Panc1 (cell line): ENCODE measurements around the gene TMEM131. TPM values are rescaled to one million over a fixed set of nuclear protein-coding genes. Genes with fewer than 3 reads are reported as not detected.

Source experiments
- ATAC-seq: fragments of 200-7000 bp; cut with Tn5 transposase; 2 replicates; pipeline ENCODE4 v1.9.1; 2020; ENCODE audit warnings: mild to moderate bottlenecking, moderate library complexity
- BruUV-seq: library from RNA; stranded (reverse); fragments of 400-500 nt; replicated peaks from 2 replicates; lab custom pipeline; 2021; lab: Mats Ljungman, UMichigan
- CTCF ChIA-PET: fragments of 300-600 bp; sonication (Branson Sonifier 250); formaldehyde crosslinking; loops from one replicate; lab custom pipeline; 2022; ENCODE audit warnings: antibody characterized with exemption; lab: Charles Lee
- POLR2A ChIA-PET: fragments of 300-600 bp; sonication (Branson Sonifier 250); formaldehyde crosslinking; loops from one replicate; lab custom pipeline; 2022; ENCODE audit warnings: antibody characterized with exemption; lab: Charles Lee
- DNase-seq: peaks from one replicate; pipeline ENCODE4 v3.0.0-alpha.2; 2010; ENCODE audit warnings: low read depth, low spot score
- H3K27ac ChIP-seq: 2 replicates; pipeline ENCODE4 v1.5.1; 2011; ENCODE audit warnings: mild to moderate bottlenecking, low read length, inconsistent platforms
- H3K27me3 ChIP-seq: fragments of 200-500 bp; sonication (Bioruptor generic); 2 replicates; pipeline ENCODE4 v1.6.0; 2014; ENCODE audit warnings: low read length, inconsistent platforms; ENCODE audit not compliant: control insufficient read depth, insufficient read depth
- H3K36me3 ChIP-seq: fragments of 200-500 bp; sonication (Bioruptor generic); 2 replicates; pipeline ENCODE4 v1.5.1; 2014; ENCODE audit warnings: inconsistent platforms, mild to moderate bottlenecking, low read length, moderate library complexity; ENCODE audit not compliant: control insufficient read depth, insufficient read depth
- H3K4me1 ChIP-seq: 2 replicates; pipeline ENCODE4 v1.5.1; 2011; ENCODE audit warnings: inconsistent platforms, mild to moderate bottlenecking, low read length, moderate library complexity; ENCODE audit not compliant: control insufficient read depth, insufficient read depth
- H3K4me3 ChIP-seq, 2 experiments: 2 replicates each; pipeline ENCODE4 v1.5.1; 2011 to 2012; ENCODE audit warnings: low read depth in 2 of 2, low read length in 2 of 2, mild to moderate bottlenecking in 2 of 2, inconsistent platforms in 1 of 2, moderate library complexity in 1 of 2
- H3K9me3 ChIP-seq: fragments of 200-500 bp; sonication (Bioruptor generic); 2 replicates; pipeline ENCODE4 v1.5.1; 2014; ENCODE audit warnings: low read depth, mild to moderate bottlenecking, inconsistent platforms, low read length, moderate library complexity; ENCODE audit not compliant: control insufficient read depth, insufficient read depth
- POLR2AphosphoS5 ChIP-seq: IDR thresholded peaks from 2 replicates; pipeline ENCODE4 v1.6.1; 2012; ENCODE audit warnings: mild to moderate bottlenecking, low read depth, low read length, moderate library complexity
- REST ChIP-seq, 2 experiments: IDR thresholded peaks; 2 replicates each; pipeline ENCODE4 v1.6.1; 2011 to 2012; ENCODE audit warnings: low read depth in 2 of 2, control low read depth in 1 of 2, low read length in 1 of 2, mild to moderate bottlenecking in 1 of 2, moderate library complexity in 1 of 2; ENCODE audit not compliant: insufficient read depth in 1 of 2
- SIN3A ChIP-seq: IDR thresholded peaks from 2 replicates; pipeline ENCODE4 v1.6.1; 2012; ENCODE audit warnings: low read depth, mild to moderate bottlenecking, low read length, moderate library complexity, borderline replicate concordance; ENCODE audit not compliant: insufficient read depth
- TCF7L2 ChIP-seq: IDR thresholded peaks from 2 replicates; pipeline ENCODE4 v1.6.1; 2011; ENCODE audit warnings: mild to moderate bottlenecking, low read depth, low read length, inconsistent platforms
- in situ Hi-C: cut with HindIII; loops from 2 replicates; pipeline ENCODE4 v1.10.0; 2016; ENCODE audit warnings: low sequenced_read_pairs, low pct_unique_long_range_greater_than_20kb
- intact Hi-C: fragments of 100-400 bp; cut with micrococcal nuclease; formaldehyde crosslinking; loops from one replicate; pipeline ENCODE4 v1.10.0; 2022; ENCODE audit not compliant: unreplicated experiment
- total RNA-seq: library from RNA; stranded (reverse); gene quantifications from one replicate; pipeline ENCODE4 v1.2.1, GENCODE V29; 2021; ENCODE audit not compliant: unreplicated experiment
- TF ChIP-seq, protein P1 (sequence below): fragments of 450-650 bp; IDR thresholded peaks from 2 replicates; pipeline ENCODE4 v1.5.1; 2017; ENCODE audit warnings: mild to moderate bottlenecking

The TMEM131 gene
- total RNA-seq, 1 experiment from 2014 or later, result 43.4 TPM

DNA sequence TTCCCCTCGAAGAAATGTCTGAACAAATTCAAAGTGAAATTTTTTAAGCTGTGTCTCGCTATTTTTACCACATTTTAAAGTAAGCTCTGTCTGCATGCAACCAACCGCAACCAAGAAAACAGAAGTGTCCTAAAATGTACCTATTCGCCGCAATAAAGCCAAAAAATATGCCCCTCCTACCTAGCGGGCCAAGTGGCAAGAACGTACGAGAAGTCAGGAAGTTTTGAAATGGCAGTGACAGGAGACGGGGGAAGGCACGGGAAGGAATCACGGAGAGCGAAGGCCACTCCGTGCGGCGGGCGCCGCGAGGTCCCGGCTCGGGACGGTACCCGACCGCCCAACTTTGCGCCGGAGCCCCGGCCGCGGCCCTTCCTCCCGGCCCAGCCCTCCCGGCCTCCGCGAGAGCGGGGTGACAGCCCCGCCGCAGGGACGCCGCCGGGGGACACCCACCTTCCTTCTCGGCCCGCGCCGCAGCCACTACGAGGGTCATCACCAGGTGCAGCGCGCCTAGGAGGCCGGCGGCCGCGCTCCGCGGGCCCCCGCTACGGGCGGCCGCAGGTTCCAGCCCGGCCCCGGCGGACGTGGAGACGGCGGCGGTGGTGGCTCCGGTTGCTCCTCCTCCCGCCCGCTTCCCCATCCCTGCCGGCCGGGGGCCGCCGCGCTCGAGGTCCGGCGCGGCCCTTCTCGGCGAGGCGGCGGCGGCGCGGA lies 568 bp downstream of the TMEM131 start:
- intact Hi-C loops, result loop anchor here (10.0 kb wide), 1 partner anchor 390 kb away; no protein-coding TSS in a partner anchor
- CTCF ChIA-PET, result no interaction called here
- peaks cover 3% of the 10 kb centered on the region; the same call in 1 of the 2 replicates for H3K36me3 ChIP-seq
- H3K27me3 ChIP-seq, result no peaks in the 10 kb centered on the region
- no peak for DNase-seq
- in situ Hi-C loops, result no loop called here
- peak overlapping the region; percentile 90 for H3K27ac ChIP-seq
- POLR2A ChIA-PET, result no interaction called here
- ATAC-seq, result peak; percentile 66
- no peaks in the 10 kb centered on the region for H3K9me3 ChIP-seq
- H3K4me3 ChIP-seq, result peak overlapping the region; percentile 81 to 96
- no peak for TF ChIP-seq TCF7L2
- TF ChIP-seq REST (IDR thresholded peaks at IDR 0.05; ENCODE audit: insufficient read depth in 1 of 2, low read depth in 2 of 2, low read length in 1 of 2), result no peak
- TF ChIP-seq SIN3A, result no peak; the same call in 1 of the 2 replicates
- TF ChIP-seq, protein P1, sequence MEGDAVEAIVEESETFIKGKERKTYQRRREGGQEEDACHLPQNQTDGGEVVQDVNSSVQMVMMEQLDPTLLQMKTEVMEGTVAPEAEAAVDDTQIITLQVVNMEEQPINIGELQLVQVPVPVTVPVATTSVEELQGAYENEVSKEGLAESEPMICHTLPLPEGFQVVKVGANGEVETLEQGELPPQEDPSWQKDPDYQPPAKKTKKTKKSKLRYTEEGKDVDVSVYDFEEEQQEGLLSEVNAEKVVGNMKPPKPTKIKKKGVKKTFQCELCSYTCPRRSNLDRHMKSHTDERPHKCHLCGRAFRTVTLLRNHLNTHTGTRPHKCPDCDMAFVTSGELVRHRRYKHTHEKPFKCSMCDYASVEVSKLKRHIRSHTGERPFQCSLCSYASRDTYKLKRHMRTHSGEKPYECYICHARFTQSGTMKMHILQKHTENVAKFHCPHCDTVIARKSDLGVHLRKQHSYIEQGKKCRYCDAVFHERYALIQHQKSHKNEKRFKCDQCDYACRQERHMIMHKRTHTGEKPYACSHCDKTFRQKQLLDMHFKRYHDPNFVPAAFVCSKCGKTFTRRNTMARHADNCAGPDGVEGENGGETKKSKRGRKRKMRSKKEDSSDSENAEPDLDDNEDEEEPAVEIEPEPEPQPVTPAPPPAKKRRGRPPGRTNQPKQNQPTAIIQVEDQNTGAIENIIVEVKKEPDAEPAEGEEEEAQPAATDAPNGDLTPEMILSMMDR, result no peak
- TF ChIP-seq POLR2AphosphoS5, result no peak
- peaks cover 26% of the 10 kb centered on the region for H3K4me1 ChIP-seq
- no TSS peak for BruUV-seq

DNA sequence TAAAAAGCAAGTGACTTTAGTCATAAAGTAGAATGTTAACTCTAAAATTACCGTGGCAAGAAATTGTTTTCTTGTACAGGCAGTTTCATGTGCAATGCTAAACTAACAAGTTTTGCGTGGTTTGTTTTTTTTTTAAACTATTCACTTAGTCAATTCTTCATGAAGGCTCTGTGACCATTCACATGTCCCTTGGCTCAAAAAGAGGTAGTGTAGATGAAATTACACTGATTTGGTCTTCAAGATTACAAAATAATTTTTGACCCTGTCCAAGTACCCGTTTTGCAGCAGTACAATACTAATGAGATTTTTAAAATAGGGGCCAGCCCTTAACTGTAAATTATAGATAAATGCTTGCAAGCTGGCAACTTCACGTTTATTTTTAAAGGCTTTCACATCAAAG lies 1.3 kb downstream of the TMEM131 start:
- peaks cover 26% of the 10 kb centered on the region for H3K4me1 ChIP-seq
- intact Hi-C loops, result loop anchor here (5.0 to 10.0 kb wide), 2 partner anchors 187 to 390 kb away; no protein-coding TSS in a partner anchor
- ATAC-seq, result no peak
- BruUV-seq, result TSS peak; percentile 62
- POLR2A ChIA-PET, result no interaction called here
- H3K27me3 ChIP-seq, result no peaks in the 10 kb centered on the region
- peaks cover 3% of the 10 kb centered on the region; the same call in 1 of the 2 replicates for H3K36me3 ChIP-seq
- no peak for DNase-seq
- H3K9me3 ChIP-seq, result no peaks in the 10 kb centered on the region
- H3K4me3 ChIP-seq, result peak overlapping the region; percentile 81 to 96
- H3K27ac ChIP-seq, result peak overlapping the region; percentile 90
- CTCF ChIA-PET, result no interaction called here
- in situ Hi-C loops, result no loop called here
- TF ChIP-seq, protein P1, result no peak
- no peak for TF ChIP-seq TCF7L2
- no peak for TF ChIP-seq POLR2AphosphoS5
- no peak for TF ChIP-seq SIN3A
- no peak for TF ChIP-seq REST (IDR thresholded peaks at IDR 0.05; ENCODE audit: insufficient read depth in 1 of 2, low read depth in 2 of 2, low read length in 1 of 2)
